IPS DF 6.9 (cell line): ENCODE results near the gene DAPK2.
"Not testable (repeated sequence)": the region's sequence is repeated elsewhere in the genome, so short reads cannot be mapped to it uniquely, and the experiment has no call there.

Source experiments
- DNase-seq: peaks from one replicate; pipeline ENCODE4 v3.0.0-alpha.2; 2013; ENCODE audit warnings: low read depth, low spot score
- H3K27ac ChIP-seq: one replicate; pipeline ENCODE4 v1.5.1; 2013; ENCODE audit warnings: low read length, control low read depth
- H3K27me3 ChIP-seq: 2 replicates; pipeline ENCODE4 v1.6.1; 2013; ENCODE audit warnings: mild to moderate bottlenecking, low read length; ENCODE audit not compliant: control insufficient read depth, insufficient read depth
- H3K36me3 ChIP-seq: 2 replicates; pipeline ENCODE4 v1.6.1; 2013; ENCODE audit warnings: low read length; ENCODE audit not compliant: control insufficient read depth, insufficient read depth
- H3K4me1 ChIP-seq: 2 replicates; pipeline ENCODE4 v1.6.1; 2013; ENCODE audit warnings: low read length; ENCODE audit not compliant: control insufficient read depth, insufficient read depth
- H3K4me3 ChIP-seq: 2 replicates; pipeline ENCODE4 v1.5.1; 2013; ENCODE audit warnings: mild to moderate bottlenecking, low read length
- H3K9me3 ChIP-seq: 2 replicates; pipeline ENCODE4 v1.6.1; 2013; ENCODE audit warnings: low read length, inconsistent platforms; ENCODE audit not compliant: control insufficient read depth, insufficient read depth
- WGBS: extraction: QIAGEN DNeasy Blood & Tissue Kit; methylation state at CpG from one replicate; pipeline ENCODE4 v1.1.7; 2013; ENCODE audit warnings: mixed read lengths, missing lambda C conversion rate; ENCODE audit not compliant: insufficient read length, insufficient coverage; 5-methylcytosine and 5-hydroxymethylcytosine counted together

The DAPK2 gene

DNA sequence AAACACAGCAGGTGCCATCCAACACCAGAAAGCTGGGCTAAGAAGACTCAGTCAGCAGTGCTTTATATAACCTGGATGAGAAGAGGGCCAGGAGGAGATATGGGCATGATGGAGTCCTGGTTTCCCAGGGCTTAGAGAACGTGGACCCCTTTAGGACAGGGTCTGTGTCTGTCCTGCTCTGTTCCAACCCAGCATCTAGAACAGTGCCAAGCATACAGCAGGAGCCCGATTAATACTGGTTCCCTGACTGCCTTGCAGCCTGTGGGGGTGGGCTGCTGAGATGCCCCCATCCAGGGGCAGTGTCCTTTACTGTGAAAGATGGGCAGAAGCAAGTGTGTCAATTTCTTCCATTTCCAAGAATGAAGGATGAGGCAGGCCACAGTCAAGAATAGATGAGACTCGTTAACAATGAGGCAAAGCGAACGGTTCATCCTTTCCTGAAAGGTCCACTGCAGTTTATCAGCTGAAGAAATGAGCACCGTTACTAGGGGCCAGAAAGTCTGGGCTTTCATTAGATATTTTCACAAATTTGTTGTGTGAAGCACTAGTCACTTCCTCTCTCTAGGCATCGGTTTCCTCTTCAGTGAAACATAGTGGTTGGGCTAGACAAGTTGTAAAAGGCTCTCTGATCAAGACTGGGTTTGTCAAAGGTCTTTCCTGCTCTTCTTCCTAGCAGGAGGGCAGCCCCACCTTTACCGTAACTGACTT is 140.6 kb downstream of the DAPK2 start:
- no peak for DNase-seq

GRCh38 chr15:63905131-63905530 is 141.2 kb downstream of the DAPK2 start:
- Histone ChIP-seq H3K27ac (no peak overlapping the region), H3K4me3 (no peak overlapping the region), H3K27me3 (no peaks in the 10 kb centered on the region), H3K36me3 (no peaks in the 10 kb centered on the region), H3K9me3 (no peaks in the 10 kb centered on the region), H3K4me1 (no peaks in the 10 kb centered on the region)
- WGBS: no CpG with 5 or more reads among the region's 7 CpGs
- DNase-seq: no peak

More for the DNA sequence above, 140.6 kb downstream of the DAPK2 start:
- no peaks in the 10 kb centered on the region for H3K4me1 ChIP-seq
- no peak overlapping the region for H3K4me3 ChIP-seq
- no CpG with 5 or more reads among the region's 8 CpGs for WGBS
- H3K36me3 ChIP-seq: no peaks in the 10 kb centered on the region
- no peaks in the 10 kb centered on the region for H3K9me3 ChIP-seq
- no peak overlapping the region for H3K27ac ChIP-seq
- H3K27me3 ChIP-seq: no peaks in the 10 kb centered on the region

- H3K27ac ChIP-seq: no peak overlapping the region
- no CpG with 5 or more reads among the region's 4 CpGs for WGBS
These were observed 142.2 kb downstream of the DAPK2 start for GRCh38 chr15:63904042-63904441.

GRCh38 chr15:63902671-63903035 is 143.6 kb downstream of the DAPK2 start:
- Histone ChIP-seq H3K36me3 (no peaks in the 10 kb centered on the region), H3K9me3 (no peaks in the 10 kb centered on the region), H3K27me3 (no peaks in the 10 kb centered on the region), H3K4me1 (no peaks in the 10 kb centered on the region), H3K27ac (no peak overlapping the region), H3K4me3 (no peak overlapping the region)
- no peak for DNase-seq
- WGBS: no CpG with 5 or more reads among the region's 8 CpGs

More at GRCh38 chr15:63904042-63904441, 142.2 kb downstream of the DAPK2 start:
- H3K9me3 ChIP-seq: no peaks in the 10 kb centered on the region
- H3K4me3 ChIP-seq: no peak overlapping the region
- no peaks in the 10 kb centered on the region for H3K4me1 ChIP-seq
- no peaks in the 10 kb centered on the region for H3K27me3 ChIP-seq
- no peak for DNase-seq
- no peaks in the 10 kb centered on the region for H3K36me3 ChIP-seq

- H3K36me3 ChIP-seq: no peaks in the 10 kb centered on the region
- no CpG with 5 or more reads among the region's 3 CpGs for WGBS
These were observed 144.2 kb downstream of the DAPK2 start for GRCh38 chr15:63901912-63902670.

GRCh38 chr15:63900306-63900705 is 146.0 kb downstream of the DAPK2 start:
- no peak for DNase-seq
- H3K27me3 ChIP-seq: no peaks in the 10 kb centered on the region
- H3K9me3 ChIP-seq: no peaks in the 10 kb centered on the region
- H3K27ac ChIP-seq: no peak overlapping the region
- no CpG with 5 or more reads among the region's 1 CpG for WGBS
- no peak overlapping the region for H3K4me3 ChIP-seq
- no peaks in the 10 kb centered on the region for H3K36me3 ChIP-seq
- peaks cover 2% of the 10 kb centered on the region; the same call in 1 of the 2 replicates for H3K4me1 ChIP-seq

More at GRCh38 chr15:63901912-63902670, 144.2 kb downstream of the DAPK2 start:
- no peaks in the 10 kb centered on the region for H3K9me3 ChIP-seq
- no peaks in the 10 kb centered on the region for H3K27me3 ChIP-seq
- no peaks in the 10 kb centered on the region for H3K4me1 ChIP-seq
- no peak for DNase-seq
- no peak overlapping the region for H3K4me3 ChIP-seq
- no peak overlapping the region for H3K27ac ChIP-seq

GRCh38 chr15:63899606-63900005 is 146.7 kb downstream of the DAPK2 start:
- H3K27ac ChIP-seq, H3K36me3 ChIP-seq, H3K4me3 ChIP-seq, DNase-seq, H3K27me3 ChIP-seq, H3K9me3 ChIP-seq, H3K4me1 ChIP-seq: not testable (repeated sequence)
- WGBS: no CpG with 5 or more reads among the region's 7 CpGs

DNA sequence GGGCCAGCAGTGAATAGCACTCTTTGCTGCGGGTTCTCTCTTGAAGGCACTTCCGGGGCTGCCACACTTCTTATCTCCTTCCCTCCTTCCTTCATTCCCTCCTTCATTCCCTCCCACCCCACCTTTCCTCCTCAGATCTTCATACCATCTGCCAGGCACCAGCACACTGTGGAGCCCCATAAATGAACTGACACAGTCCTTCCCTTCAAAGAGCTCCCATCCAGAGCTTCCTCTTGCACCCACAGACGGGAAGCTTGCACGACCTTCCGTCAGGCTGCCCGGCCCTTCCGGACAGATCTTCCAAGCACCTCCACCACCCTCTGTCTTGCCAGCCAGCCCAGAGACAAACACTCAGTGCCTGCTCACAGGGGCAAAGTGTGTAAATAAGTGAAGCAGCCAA is 147.1 kb downstream of the DAPK2 start:
- Histone ChIP-seq H3K27ac (no peak overlapping the region), H3K27me3 (no peaks in the 10 kb centered on the region), H3K4me1 (peaks cover 2% of the 10 kb centered on the region; the same call in 1 of the 2 replicates), H3K9me3 (no peaks in the 10 kb centered on the region), H3K36me3 (no peaks in the 10 kb centered on the region), H3K4me3 (no peak overlapping the region)
- WGBS: no CpG with 5 or more reads among the region's 7 CpGs
- DNase-seq: no peak

DNA sequence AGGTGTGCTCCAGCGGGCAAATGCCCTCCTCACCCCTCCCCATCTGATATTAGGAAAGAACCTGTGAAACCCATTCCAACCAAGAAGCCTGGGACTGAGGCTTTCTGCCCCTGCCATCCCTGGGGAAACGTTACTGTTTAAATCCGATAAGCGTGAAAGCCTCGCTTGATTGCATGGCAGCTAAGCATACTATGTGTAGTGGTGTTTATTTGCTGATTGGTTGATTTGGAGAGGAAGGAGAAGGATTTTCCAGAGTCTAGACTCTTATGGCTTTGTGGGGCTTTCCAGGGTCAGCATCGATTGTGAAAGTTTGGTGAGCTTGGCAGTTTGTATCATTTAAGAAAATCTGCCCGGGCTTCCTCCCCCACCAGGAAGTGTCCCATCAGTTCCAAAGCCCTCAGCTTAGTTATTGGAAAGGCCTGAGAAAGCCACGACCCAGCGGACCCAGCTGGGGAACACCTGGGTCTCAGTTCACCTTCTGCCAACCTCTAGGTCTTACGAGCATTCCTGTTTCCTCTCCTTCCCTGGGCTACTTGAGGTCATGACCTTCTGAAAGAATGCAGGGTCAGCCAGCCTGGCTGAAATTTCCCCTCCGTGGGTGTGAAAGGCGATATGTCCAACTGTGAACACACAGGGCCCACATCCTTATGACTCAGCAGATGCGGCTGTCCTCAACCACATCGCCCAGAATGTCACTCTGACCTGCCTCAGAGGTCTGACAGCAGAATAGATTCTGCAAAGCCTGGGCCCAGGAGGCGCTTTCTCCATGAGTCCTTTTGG is 149.8 kb downstream of the DAPK2 start:
- no peaks in the 10 kb centered on the region for H3K36me3 ChIP-seq
- peaks cover 2% of the 10 kb centered on the region; the same call in 1 of the 2 replicates for H3K4me1 ChIP-seq
- no peaks in the 10 kb centered on the region for H3K27me3 ChIP-seq
- WGBS: no CpG with 5 or more reads among the region's 15 CpGs
- DNase-seq: no peak
- no peaks in the 10 kb centered on the region for H3K9me3 ChIP-seq
- no peak overlapping the region for H3K27ac ChIP-seq
- H3K4me3 ChIP-seq: no peak overlapping the region

- Histone ChIP-seq H3K9me3 (no peaks in the 10 kb centered on the region), H3K27me3 (no peaks in the 10 kb centered on the region), H3K36me3 (no peaks in the 10 kb centered on the region), H3K4me3 (no peak overlapping the region), H3K27ac (no peak overlapping the region), H3K4me1 (peaks cover 2% of the 10 kb centered on the region; the same call in 1 of the 2 replicates)
- WGBS: no CpG with 5 or more reads among the region's 8 CpGs
- DNase-seq: no peak
These were observed 150.5 kb downstream of the DAPK2 start for GRCh38 chr15:63895787-63896218.
